ENCODE measurements around the gene RRAGC.

- TF ChIP-seq POLR2A (IDR thresholded peaks at IDR 0.05) = no peak
- TF ChIP-seq, protein P1, sequence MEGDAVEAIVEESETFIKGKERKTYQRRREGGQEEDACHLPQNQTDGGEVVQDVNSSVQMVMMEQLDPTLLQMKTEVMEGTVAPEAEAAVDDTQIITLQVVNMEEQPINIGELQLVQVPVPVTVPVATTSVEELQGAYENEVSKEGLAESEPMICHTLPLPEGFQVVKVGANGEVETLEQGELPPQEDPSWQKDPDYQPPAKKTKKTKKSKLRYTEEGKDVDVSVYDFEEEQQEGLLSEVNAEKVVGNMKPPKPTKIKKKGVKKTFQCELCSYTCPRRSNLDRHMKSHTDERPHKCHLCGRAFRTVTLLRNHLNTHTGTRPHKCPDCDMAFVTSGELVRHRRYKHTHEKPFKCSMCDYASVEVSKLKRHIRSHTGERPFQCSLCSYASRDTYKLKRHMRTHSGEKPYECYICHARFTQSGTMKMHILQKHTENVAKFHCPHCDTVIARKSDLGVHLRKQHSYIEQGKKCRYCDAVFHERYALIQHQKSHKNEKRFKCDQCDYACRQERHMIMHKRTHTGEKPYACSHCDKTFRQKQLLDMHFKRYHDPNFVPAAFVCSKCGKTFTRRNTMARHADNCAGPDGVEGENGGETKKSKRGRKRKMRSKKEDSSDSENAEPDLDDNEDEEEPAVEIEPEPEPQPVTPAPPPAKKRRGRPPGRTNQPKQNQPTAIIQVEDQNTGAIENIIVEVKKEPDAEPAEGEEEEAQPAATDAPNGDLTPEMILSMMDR (IDR thresholded peaks at IDR 0.05) = no peak
- TF ChIP-seq POLR2AphosphoS5 (IDR thresholded peaks at IDR 0.05) = no peak
- TF ChIP-seq EP300 (IDR thresholded peaks at IDR 0.05) = no peak
Observed at GRCh38 chr1:38834221-38834782, 25.3 kb downstream of the RRAGC start.
